ENCODE results near the gene GIGYF1.

DNA sequence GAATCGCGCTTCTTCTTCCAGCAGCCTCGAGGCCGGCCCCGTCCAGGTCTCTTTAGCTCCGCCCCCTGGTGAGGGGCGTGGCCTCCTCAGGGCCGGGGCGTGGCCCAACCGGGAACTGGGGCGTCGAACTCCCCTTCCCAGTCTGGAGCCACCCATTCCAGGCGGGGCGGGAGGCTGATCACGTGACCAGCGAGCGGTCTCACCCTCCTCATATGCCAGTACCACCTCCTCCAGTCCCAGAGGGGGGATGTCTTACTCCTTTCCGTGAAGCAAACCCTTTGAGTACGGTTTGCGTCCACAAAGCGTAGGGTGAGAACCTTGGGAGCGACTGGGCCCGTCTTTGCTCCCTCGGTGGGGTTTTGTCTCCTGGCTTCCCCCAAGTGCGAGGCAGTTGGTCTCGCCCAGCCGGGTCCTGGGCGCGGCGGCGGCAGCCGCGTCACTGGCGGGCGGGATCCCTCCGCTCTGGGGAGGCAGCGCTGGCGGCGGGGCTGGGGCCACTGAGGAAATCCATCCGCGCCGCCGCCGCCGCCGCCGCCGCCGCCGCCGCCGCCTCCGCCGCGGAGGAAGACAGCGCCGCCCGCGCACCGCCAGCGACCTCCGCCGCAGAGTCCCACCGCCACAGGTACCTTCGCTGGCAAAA, 20.6 kb downstream of the GIGYF1 start, which contains the start of gene GNB2:
- TF ChIP-seq, protein P1, sequence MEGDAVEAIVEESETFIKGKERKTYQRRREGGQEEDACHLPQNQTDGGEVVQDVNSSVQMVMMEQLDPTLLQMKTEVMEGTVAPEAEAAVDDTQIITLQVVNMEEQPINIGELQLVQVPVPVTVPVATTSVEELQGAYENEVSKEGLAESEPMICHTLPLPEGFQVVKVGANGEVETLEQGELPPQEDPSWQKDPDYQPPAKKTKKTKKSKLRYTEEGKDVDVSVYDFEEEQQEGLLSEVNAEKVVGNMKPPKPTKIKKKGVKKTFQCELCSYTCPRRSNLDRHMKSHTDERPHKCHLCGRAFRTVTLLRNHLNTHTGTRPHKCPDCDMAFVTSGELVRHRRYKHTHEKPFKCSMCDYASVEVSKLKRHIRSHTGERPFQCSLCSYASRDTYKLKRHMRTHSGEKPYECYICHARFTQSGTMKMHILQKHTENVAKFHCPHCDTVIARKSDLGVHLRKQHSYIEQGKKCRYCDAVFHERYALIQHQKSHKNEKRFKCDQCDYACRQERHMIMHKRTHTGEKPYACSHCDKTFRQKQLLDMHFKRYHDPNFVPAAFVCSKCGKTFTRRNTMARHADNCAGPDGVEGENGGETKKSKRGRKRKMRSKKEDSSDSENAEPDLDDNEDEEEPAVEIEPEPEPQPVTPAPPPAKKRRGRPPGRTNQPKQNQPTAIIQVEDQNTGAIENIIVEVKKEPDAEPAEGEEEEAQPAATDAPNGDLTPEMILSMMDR (conservative IDR thresholded peaks at IDR 0.05; ENCODE audit: low read depth, low read length), result no peak
- no peak for TF ChIP-seq EZH2 (IDR thresholded peaks at IDR 0.05; ENCODE audit: borderline replicate concordance, low read depth, low read length, poor library complexity, severe bottlenecking)
